Measurements from ENCODE around the gene NUS1. TPM values are rescaled to one million over a fixed set of nuclear protein-coding genes. Genes with fewer than 3 reads are reported as not detected.
"Not testable (repeated sequence)": the region's sequence is repeated elsewhere in the genome, so short reads cannot be mapped to it uniquely, and the experiment has no call there.

The NUS1 gene
- total RNA-seq, 1 donor from 2014 or later: 47.3 TPM

- no peaks in the 10 kb centered on the region for H3K36me3 ChIP-seq (ENCODE audit: insufficient read depth, low read length)
- H3K4me1 Mint-ChIP-seq (ENCODE audit: low read depth, unreplicated experiment): no peaks in the 10 kb centered on the region
- no peaks in the 10 kb centered on the region for H3K27me3 Mint-ChIP-seq (ENCODE audit: low read depth, unreplicated experiment)
- H3K27ac ChIP-seq (ENCODE audit: low read depth, low read length): no peak overlapping the region
- no peaks in the 10 kb centered on the region for H3K9me3 ChIP-seq (ENCODE audit: insufficient read depth, low read depth, low read length)
- no peak overlapping the region for H3K9ac ChIP-seq (ENCODE audit: low read length)
- peaks cover 2% of the 10 kb centered on the region for H3K36me3 Mint-ChIP-seq (ENCODE audit: low read depth, unreplicated experiment)
- no peaks in the 10 kb centered on the region for H4K20me1 ChIP-seq (ENCODE audit: insufficient read depth, low read length)
- no peak overlapping the region for H2AFZ ChIP-seq (ENCODE audit: low read depth, low read length)
- no peaks in the 10 kb centered on the region for H3K79me2 ChIP-seq (ENCODE audit: insufficient read depth, low read length)
- no peaks in the 10 kb centered on the region for H3K4me1 ChIP-seq (ENCODE audit: insufficient read depth, low read length)
- no peaks in the 10 kb centered on the region for H3K27me3 ChIP-seq (ENCODE audit: insufficient read depth, low read length)
- no peak for TF ChIP-seq EZH2 (IDR thresholded peaks at IDR 0.05; ENCODE audit: insufficient read depth, low read length)
- H3K9me3 Mint-ChIP-seq (ENCODE audit: unreplicated experiment): peaks cover 3% of the 10 kb centered on the region
- DNase-seq (ENCODE audit: low read depth): no peak
- FAIRE-seq: no peak
- no peak overlapping the region for H3K4me3 ChIP-seq (ENCODE audit: insufficient read depth, low read depth, low read length)
- H3K4me3 Mint-ChIP-seq (ENCODE audit: unreplicated experiment): no peak overlapping the region
- no peak overlapping the region for H3K4me2 ChIP-seq (ENCODE audit: low read length)
- no peak overlapping the region for H3K27ac Mint-ChIP-seq (ENCODE audit: unreplicated experiment)
Measured at GRCh38 chr6:117629119-117629660, 46.1 kb upstream of the NUS1 start.

DNA sequence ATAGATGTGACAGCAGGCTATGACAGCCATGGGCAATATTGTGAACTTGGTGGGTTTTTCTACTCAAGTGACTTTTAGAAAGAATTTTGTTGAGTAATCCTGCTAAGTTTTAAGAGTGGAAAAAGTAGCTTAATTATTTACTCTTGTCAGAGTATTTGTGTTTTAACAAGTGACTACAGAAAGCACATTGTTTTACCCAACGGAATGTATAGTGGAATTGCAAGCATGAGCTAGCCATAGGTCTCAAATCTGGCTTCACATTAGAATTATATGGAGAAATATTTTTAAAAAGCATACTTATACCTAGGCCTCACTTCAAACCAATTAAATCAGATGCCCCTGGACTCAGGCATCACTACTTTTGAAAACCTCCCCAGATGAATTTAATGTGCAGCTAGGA is 37.5 kb upstream of the NUS1 start:
- Histone ChIP-seq H3K36me3 (ENCODE audit: insufficient read depth, low read length) (no peaks in the 10 kb centered on the region), H3K27me3 (ENCODE audit: insufficient read depth, low read length) (no peaks in the 10 kb centered on the region), H3K9me3 (ENCODE audit: insufficient read depth, low read depth, low read length) (no peaks in the 10 kb centered on the region), H3K4me1 (ENCODE audit: insufficient read depth, low read length) (no peaks in the 10 kb centered on the region), H2AFZ (ENCODE audit: low read depth, low read length) (no peak overlapping the region), H3K27ac (ENCODE audit: low read depth, low read length) (no peak overlapping the region), H3K4me3 (ENCODE audit: insufficient read depth, low read depth, low read length) (no peak overlapping the region), H3K9ac (ENCODE audit: low read length) (no peak overlapping the region), H3K4me2 (ENCODE audit: low read length) (no peak overlapping the region), H4K20me1 (ENCODE audit: insufficient read depth, low read length) (no peaks in the 10 kb centered on the region), H3K79me2 (ENCODE audit: insufficient read depth, low read length) (no peaks in the 10 kb centered on the region)
- Mint-ChIP-seq H3K9me3 (ENCODE audit: unreplicated experiment) (no peaks in the 10 kb centered on the region), H3K4me3 (ENCODE audit: unreplicated experiment) (no peak overlapping the region), H3K4me1 (ENCODE audit: low read depth, unreplicated experiment) (no peaks in the 10 kb centered on the region), H3K27ac (ENCODE audit: unreplicated experiment) (no peak overlapping the region), H3K36me3 (ENCODE audit: low read depth, unreplicated experiment) (no peaks in the 10 kb centered on the region), H3K27me3 (ENCODE audit: low read depth, unreplicated experiment) (no peaks in the 10 kb centered on the region)
- FAIRE-seq: no peak
- DNase-seq (ENCODE audit: low read depth): no peak
- TF ChIP-seq, protein P1, sequence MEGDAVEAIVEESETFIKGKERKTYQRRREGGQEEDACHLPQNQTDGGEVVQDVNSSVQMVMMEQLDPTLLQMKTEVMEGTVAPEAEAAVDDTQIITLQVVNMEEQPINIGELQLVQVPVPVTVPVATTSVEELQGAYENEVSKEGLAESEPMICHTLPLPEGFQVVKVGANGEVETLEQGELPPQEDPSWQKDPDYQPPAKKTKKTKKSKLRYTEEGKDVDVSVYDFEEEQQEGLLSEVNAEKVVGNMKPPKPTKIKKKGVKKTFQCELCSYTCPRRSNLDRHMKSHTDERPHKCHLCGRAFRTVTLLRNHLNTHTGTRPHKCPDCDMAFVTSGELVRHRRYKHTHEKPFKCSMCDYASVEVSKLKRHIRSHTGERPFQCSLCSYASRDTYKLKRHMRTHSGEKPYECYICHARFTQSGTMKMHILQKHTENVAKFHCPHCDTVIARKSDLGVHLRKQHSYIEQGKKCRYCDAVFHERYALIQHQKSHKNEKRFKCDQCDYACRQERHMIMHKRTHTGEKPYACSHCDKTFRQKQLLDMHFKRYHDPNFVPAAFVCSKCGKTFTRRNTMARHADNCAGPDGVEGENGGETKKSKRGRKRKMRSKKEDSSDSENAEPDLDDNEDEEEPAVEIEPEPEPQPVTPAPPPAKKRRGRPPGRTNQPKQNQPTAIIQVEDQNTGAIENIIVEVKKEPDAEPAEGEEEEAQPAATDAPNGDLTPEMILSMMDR (IDR thresholded peaks at IDR 0.05; ENCODE audit: insufficient read depth, low read depth, low read length): no peak
- TF ChIP-seq EZH2 (IDR thresholded peaks at IDR 0.05; ENCODE audit: insufficient read depth, low read length): no peak

- Histone ChIP-seq H2AFZ (ENCODE audit: low read depth, low read length) (no peak overlapping the region), H3K4me1 (ENCODE audit: insufficient read depth, low read length) (no peaks in the 10 kb centered on the region), H3K79me2 (ENCODE audit: insufficient read depth, low read length) (no peaks in the 10 kb centered on the region), H3K9me3 (ENCODE audit: insufficient read depth, low read depth, low read length) (no peaks in the 10 kb centered on the region), H3K36me3 (ENCODE audit: insufficient read depth, low read length) (no peaks in the 10 kb centered on the region), H3K27me3 (ENCODE audit: insufficient read depth, low read length) (no peaks in the 10 kb centered on the region), H3K27ac (ENCODE audit: low read depth, low read length) (no peak overlapping the region), H3K4me3 (ENCODE audit: insufficient read depth, low read depth, low read length) (no peak overlapping the region), H3K4me2 (ENCODE audit: low read length) (no peak overlapping the region), H4K20me1 (ENCODE audit: insufficient read depth, low read length) (no peaks in the 10 kb centered on the region), H3K9ac (ENCODE audit: low read length) (no peak overlapping the region)
- H3K27me3 Mint-ChIP-seq (ENCODE audit: low read depth, unreplicated experiment): no peaks in the 10 kb centered on the region
- H3K4me1 Mint-ChIP-seq (ENCODE audit: low read depth, unreplicated experiment): no peaks in the 10 kb centered on the region
- peaks cover 5% of the 10 kb centered on the region for H3K36me3 Mint-ChIP-seq (ENCODE audit: low read depth, unreplicated experiment)
- H3K27ac Mint-ChIP-seq (ENCODE audit: unreplicated experiment): no peak overlapping the region
- DNase-seq (ENCODE audit: low read depth) (no peak), FAIRE-seq (no peak)
- H3K4me3 Mint-ChIP-seq (ENCODE audit: unreplicated experiment): no peak overlapping the region
- H3K9me3 Mint-ChIP-seq (ENCODE audit: unreplicated experiment): peaks cover 3% of the 10 kb centered on the region
- TF ChIP-seq EZH2 (IDR thresholded peaks at IDR 0.05; ENCODE audit: insufficient read depth, low read length): no peak
- TF ChIP-seq, protein P1 (IDR thresholded peaks at IDR 0.05; ENCODE audit: insufficient read depth, low read depth, low read length): no peak
Measured at GRCh38 chr6:117642976-117643375, 32.3 kb upstream of the NUS1 start.

- H3K36me3 Mint-ChIP-seq (ENCODE audit: low read depth, unreplicated experiment); H3K27me3 Mint-ChIP-seq (ENCODE audit: low read depth, unreplicated experiment); DNase-seq (ENCODE audit: low read depth); H3K9ac ChIP-seq (ENCODE audit: low read length); H3K4me2 ChIP-seq (ENCODE audit: low read length); H3K9me3 ChIP-seq (ENCODE audit: insufficient read depth, low read depth, low read length); H3K4me3 Mint-ChIP-seq (ENCODE audit: unreplicated experiment); H2AFZ ChIP-seq (ENCODE audit: low read depth, low read length); H4K20me1 ChIP-seq (ENCODE audit: insufficient read depth, low read length); FAIRE-seq; H3K27ac ChIP-seq (ENCODE audit: low read depth, low read length); H3K4me1 Mint-ChIP-seq (ENCODE audit: low read depth, unreplicated experiment); H3K9me3 Mint-ChIP-seq (ENCODE audit: unreplicated experiment); H3K79me2 ChIP-seq (ENCODE audit: insufficient read depth, low read length); H3K4me3 ChIP-seq (ENCODE audit: insufficient read depth, low read depth, low read length); H3K4me1 ChIP-seq (ENCODE audit: insufficient read depth, low read length); H3K36me3 ChIP-seq (ENCODE audit: insufficient read depth, low read length); H3K27me3 ChIP-seq (ENCODE audit: insufficient read depth, low read length); H3K27ac Mint-ChIP-seq (ENCODE audit: unreplicated experiment): not testable (repeated sequence)
Measured at GRCh38 chr6:117651984-117652383, 23.3 kb upstream of the NUS1 start.

Data from astrocyte (in vitro differentiated cells and primary cell).